Endodermal cell (in vitro differentiated cells): ENCODE results near the gene ERGIC1. TPM values are rescaled to one million over a fixed set of nuclear protein-coding genes. Genes with fewer than 3 reads are reported as not detected.

Experiments
- DNase-seq: peaks from one replicate; pipeline ENCODE4 v3.0.0-alpha.2; 2017
- H3K27ac ChIP-seq: 2 replicates; pipeline ENCODE4 v1.5.1; 2013; ENCODE audit warnings: mild to moderate bottlenecking, low read depth, low read length, moderate library complexity
- H3K27me3 ChIP-seq: 2 replicates; pipeline ENCODE4 v1.6.1; 2013; ENCODE audit warnings: mild to moderate bottlenecking, low read length, moderate library complexity; ENCODE audit not compliant: insufficient read depth, control insufficient read depth, poor library complexity, severe bottlenecking
- H3K36me3 ChIP-seq: 2 replicates; pipeline ENCODE4 v1.7.0; 2013; ENCODE audit warnings: mild to moderate bottlenecking, low read length, moderate library complexity; ENCODE audit not compliant: control insufficient read depth, insufficient read depth
- H3K4me1 ChIP-seq: one replicate; pipeline ENCODE4 v1.7.0; 2013; ENCODE audit warnings: low read length; ENCODE audit not compliant: control insufficient read depth, insufficient read depth
- H3K4me3 ChIP-seq: 2 replicates; pipeline ENCODE4 v1.5.1; 2013; ENCODE audit warnings: mild to moderate bottlenecking, low read length, moderate library complexity
- H3K9ac ChIP-seq: 2 replicates; pipeline ENCODE4 v1.6.1; 2013; ENCODE audit warnings: mild to moderate bottlenecking, low read length, moderate library complexity; ENCODE audit not compliant: poor library complexity, severe bottlenecking; ENCODE audit errors: extremely low read depth
- H3K9me3 ChIP-seq: 2 replicates; pipeline ENCODE4 v1.6.1; 2013; ENCODE audit warnings: mild to moderate bottlenecking, low read length, moderate library complexity; ENCODE audit not compliant: control insufficient read depth
- H3K27ac Mint-ChIP-seq: 2 replicates; pipeline ENCODE4 v1.8.0; 2020; ENCODE audit warnings: mixed read lengths
- H3K27me3 Mint-ChIP-seq: 2 replicates; pipeline ENCODE4 v1.8.0; 2021; ENCODE audit warnings: mild to moderate bottlenecking, mixed read lengths; ENCODE audit not compliant: insufficient read depth
- H3K36me3 Mint-ChIP-seq: 2 replicates; pipeline ENCODE4 v1.8.0; 2020; ENCODE audit warnings: low read depth, mixed read lengths
- H3K4me1 Mint-ChIP-seq: 2 replicates; pipeline ENCODE4 v1.8.0; 2020; ENCODE audit warnings: mixed read lengths
- H3K4me3 Mint-ChIP-seq: 2 replicates; pipeline ENCODE4 v1.8.0; 2020; ENCODE audit warnings: mild to moderate bottlenecking, moderate library complexity, mixed read lengths
- H3K9me3 Mint-ChIP-seq: 2 replicates; pipeline ENCODE4 v1.8.0; 2020; ENCODE audit warnings: mild to moderate bottlenecking, mixed read lengths
- WGBS, 2 experiments: methylation state at CpG; one replicate each; pipeline versions ENCODE4 v1.1.5 to v1.1.7; 2013; ENCODE audit warnings: missing lambda C conversion rate in 2 of 2, mixed read lengths in 1 of 2; ENCODE audit not compliant: insufficient coverage in 1 of 2, insufficient read length in 1 of 2; 5-methylcytosine and 5-hydroxymethylcytosine counted together
- total RNA-seq, 2 donors: library from RNA; stranded (reverse); fragmentation: NEBNext Ultra II Directional in 1 of 2; extraction: Animal tissue kit (Norgen Biotek cat#: 25700) in 1 of 2; gene quantifications; 2 replicates in 1 of 2; 3 replicates in 1 of 2; pipeline ENCODE4 v1.2.1, GENCODE V29; 2021
- TF ChIP-seq, protein P1 (sequence below): fragments of 200-600 bp; sonication (generic); conservative IDR thresholded peaks from 2 replicates; pipeline ENCODE4 v1.5.0; 2021; ENCODE audit warnings: antibody characterized with exemption, mild to moderate bottlenecking

Gene ERGIC1
- total RNA-seq, 2 donors from 2014 or later = 81.9 to 94.8 TPM

DNA sequence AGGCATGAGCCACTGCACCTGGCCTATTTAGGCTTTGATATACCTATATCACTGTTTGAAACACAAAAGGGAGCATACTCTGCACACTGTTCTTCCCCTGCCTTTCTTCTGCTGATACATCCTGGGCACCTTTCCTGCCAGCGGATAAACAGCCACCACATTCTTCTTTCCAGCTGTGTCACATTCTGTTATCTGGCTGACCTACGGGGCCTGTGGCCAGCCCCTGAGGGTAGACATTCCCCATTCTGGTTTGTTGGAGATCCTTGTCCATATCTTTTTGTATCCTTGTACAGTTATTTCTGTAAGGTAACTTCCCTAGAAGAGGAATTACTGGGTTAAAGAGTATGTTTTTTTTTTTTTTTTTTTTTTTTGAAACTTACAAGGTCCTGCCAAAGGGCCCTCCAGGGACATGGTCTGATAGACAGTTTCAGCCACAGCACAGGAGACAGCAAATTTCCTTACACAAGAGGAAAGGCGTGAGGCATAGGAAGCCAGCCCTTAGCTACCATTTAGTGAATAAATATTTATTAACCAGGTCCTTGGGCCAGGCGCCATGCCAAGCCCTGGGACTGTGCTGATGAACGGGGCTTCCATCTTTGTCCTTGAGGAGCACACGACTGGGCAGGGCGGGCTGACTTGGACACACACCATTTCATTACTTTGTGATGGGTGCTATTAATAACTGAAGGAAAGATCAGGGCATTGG is 57.8 kb downstream of the ERGIC1 start:
- Histone ChIP-seq H3K27me3 (no peaks in the 10 kb centered on the region), H3K4me1 (peaks cover 7% of the 10 kb centered on the region), H3K4me3 (no peak overlapping the region), H3K9ac (no peak overlapping the region), H3K36me3 (peaks cover 39% of the 10 kb centered on the region), H3K9me3 (no peaks in the 10 kb centered on the region), H3K27ac (no peak overlapping the region)
- 81 to 86% methylated on average over 3 to 7 of the region's 7 CpGs for WGBS, 2 experiments
- no peak overlapping the region for H3K27ac Mint-ChIP-seq
- H3K27me3 Mint-ChIP-seq = no peaks in the 10 kb centered on the region
- no peaks in the 10 kb centered on the region for H3K9me3 Mint-ChIP-seq
- TF ChIP-seq, protein P1, sequence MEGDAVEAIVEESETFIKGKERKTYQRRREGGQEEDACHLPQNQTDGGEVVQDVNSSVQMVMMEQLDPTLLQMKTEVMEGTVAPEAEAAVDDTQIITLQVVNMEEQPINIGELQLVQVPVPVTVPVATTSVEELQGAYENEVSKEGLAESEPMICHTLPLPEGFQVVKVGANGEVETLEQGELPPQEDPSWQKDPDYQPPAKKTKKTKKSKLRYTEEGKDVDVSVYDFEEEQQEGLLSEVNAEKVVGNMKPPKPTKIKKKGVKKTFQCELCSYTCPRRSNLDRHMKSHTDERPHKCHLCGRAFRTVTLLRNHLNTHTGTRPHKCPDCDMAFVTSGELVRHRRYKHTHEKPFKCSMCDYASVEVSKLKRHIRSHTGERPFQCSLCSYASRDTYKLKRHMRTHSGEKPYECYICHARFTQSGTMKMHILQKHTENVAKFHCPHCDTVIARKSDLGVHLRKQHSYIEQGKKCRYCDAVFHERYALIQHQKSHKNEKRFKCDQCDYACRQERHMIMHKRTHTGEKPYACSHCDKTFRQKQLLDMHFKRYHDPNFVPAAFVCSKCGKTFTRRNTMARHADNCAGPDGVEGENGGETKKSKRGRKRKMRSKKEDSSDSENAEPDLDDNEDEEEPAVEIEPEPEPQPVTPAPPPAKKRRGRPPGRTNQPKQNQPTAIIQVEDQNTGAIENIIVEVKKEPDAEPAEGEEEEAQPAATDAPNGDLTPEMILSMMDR = no peak
- peaks cover 7% of the 10 kb centered on the region for H3K4me1 Mint-ChIP-seq
- no peak overlapping the region for H3K4me3 Mint-ChIP-seq
- H3K36me3 Mint-ChIP-seq = peaks cover 45% of the 10 kb centered on the region
- no peak for DNase-seq

DNA sequence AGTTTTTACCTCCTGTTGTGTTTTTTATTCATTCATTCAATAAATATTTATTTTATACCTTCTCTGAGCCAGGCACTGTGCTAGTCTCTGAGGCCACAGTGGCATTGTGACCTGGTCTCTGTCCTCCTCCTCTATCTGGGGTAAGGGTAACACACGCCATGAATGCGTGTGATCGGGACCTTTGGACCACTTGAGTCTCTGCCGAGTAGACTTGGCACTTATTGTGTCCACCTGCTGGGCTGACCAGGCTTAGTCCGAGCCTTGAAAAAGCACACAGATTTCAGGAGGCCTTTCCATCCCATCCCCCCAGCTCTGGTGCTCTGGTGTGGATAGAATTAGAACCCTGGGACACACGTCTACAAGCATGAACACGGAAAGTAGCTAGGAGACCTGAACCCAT is 58.7 kb downstream of the ERGIC1 start:
- peaks cover 47% of the 10 kb centered on the region for H3K36me3 Mint-ChIP-seq
- WGBS, 2 experiments = 89 to 90% methylated on average over 7 of the region's 7 CpGs
- no peak overlapping the region for H3K27ac Mint-ChIP-seq

DNA sequence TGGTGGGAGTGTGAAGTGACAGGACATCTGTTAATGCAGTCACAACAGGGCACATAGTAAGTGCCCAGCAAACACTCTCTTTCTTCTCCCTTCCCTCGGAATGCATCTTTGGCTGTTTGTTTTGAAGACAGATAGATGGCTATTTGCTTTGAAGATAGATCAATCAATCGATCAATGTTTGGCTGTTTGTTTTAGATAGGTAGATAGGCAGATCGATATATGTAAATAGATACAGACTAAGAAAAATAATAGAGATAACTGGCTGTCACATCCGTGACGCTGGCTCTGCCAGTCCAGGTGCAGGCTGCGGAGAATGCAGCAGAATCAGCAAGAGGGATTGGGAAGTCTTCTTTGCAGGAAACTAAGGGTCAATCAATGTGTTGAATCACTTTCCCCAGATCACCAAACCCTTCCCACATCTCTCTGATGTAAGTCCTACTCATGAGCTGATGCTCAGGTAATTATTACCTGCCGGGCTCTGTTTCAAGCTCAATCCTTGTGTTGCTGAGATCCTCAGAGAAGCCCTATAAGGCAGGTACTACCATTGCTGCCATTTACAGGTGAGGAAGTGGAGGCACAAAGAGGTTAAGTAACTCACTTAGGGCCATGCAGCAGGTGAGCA is 60.8 kb downstream of the ERGIC1 start:
- H3K27me3 ChIP-seq = no peaks in the 10 kb centered on the region
- TF ChIP-seq, protein P1 = no peak
- H3K9ac ChIP-seq = no peak overlapping the region
- DNase-seq = no peak
- Mint-ChIP-seq H3K4me3 (no peak overlapping the region), H3K27me3 (no peaks in the 10 kb centered on the region), H3K27ac (no peak overlapping the region), H3K4me1 (peaks cover 11% of the 10 kb centered on the region), H3K36me3 (peaks cover 47% of the 10 kb centered on the region), H3K9me3 (no peaks in the 10 kb centered on the region)
- no peak overlapping the region for H3K27ac ChIP-seq
- H3K36me3 ChIP-seq = peaks cover 45% of the 10 kb centered on the region
- H3K4me3 ChIP-seq = no peak overlapping the region
- 90 to 94% methylated on average over 6 to 7 of the region's 7 CpGs for WGBS, 2 experiments
- no peaks in the 10 kb centered on the region for H3K9me3 ChIP-seq
- H3K4me1 ChIP-seq = peaks cover 7% of the 10 kb centered on the region

More for the DNA sequence above, 58.7 kb downstream of the ERGIC1 start:
- Mint-ChIP-seq H3K4me3 (no peak overlapping the region), H3K9me3 (no peaks in the 10 kb centered on the region), H3K27me3 (no peaks in the 10 kb centered on the region), H3K4me1 (peaks cover 7% of the 10 kb centered on the region)
- Histone ChIP-seq H3K36me3 (peaks cover 44% of the 10 kb centered on the region), H3K9ac (no peak overlapping the region), H3K9me3 (no peaks in the 10 kb centered on the region), H3K27ac (no peak overlapping the region), H3K4me1 (peaks cover 7% of the 10 kb centered on the region), H3K27me3 (no peaks in the 10 kb centered on the region), H3K4me3 (no peak overlapping the region)
- TF ChIP-seq, protein P1 = peak; percentile 23
- DNase-seq = no peak
